Measurements from ENCODE around the gene GALNT4. TPM values are rescaled to one million over a fixed set of nuclear protein-coding genes. Genes with fewer than 3 reads are reported as not detected.

The GALNT4 gene
- total RNA-seq, 1 donor from 2014 or later = 4.4 TPM

DNA sequence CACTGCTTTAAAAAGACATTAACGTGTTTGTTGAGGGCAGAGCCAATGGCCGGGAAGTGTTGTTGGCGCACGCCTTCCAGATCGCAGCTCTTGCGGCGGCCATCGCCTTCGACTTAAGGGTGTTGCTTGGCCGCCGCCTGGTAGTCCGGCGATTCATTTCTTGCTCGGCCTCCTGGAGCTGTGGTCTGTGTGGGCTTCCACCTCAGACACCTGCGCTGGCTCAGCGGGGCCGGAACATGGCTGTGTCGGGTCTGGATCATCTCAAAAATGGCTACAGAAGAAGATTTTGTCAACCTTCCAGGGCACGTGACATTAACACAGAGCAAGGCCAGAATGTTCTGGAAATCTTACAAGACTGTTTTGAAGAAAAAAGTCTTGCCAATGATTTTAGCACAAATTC, 24.7 kb downstream of the GALNT4 start:
- H3K4me3 Mint-ChIP-seq = no peak overlapping the region
- peaks cover 15% of the 10 kb centered on the region for H3K36me3 Mint-ChIP-seq (ENCODE audit: low read depth)
- H3K9me3 Mint-ChIP-seq = peaks cover 5% of the 10 kb centered on the region
- H3K27ac Mint-ChIP-seq (ENCODE audit: unreplicated experiment) = no peak overlapping the region
- H3K27me3 Mint-ChIP-seq (ENCODE audit: low read depth) = no peaks in the 10 kb centered on the region
- no peaks in the 10 kb centered on the region for H3K4me1 Mint-ChIP-seq
- TF ChIP-seq, protein P1, sequence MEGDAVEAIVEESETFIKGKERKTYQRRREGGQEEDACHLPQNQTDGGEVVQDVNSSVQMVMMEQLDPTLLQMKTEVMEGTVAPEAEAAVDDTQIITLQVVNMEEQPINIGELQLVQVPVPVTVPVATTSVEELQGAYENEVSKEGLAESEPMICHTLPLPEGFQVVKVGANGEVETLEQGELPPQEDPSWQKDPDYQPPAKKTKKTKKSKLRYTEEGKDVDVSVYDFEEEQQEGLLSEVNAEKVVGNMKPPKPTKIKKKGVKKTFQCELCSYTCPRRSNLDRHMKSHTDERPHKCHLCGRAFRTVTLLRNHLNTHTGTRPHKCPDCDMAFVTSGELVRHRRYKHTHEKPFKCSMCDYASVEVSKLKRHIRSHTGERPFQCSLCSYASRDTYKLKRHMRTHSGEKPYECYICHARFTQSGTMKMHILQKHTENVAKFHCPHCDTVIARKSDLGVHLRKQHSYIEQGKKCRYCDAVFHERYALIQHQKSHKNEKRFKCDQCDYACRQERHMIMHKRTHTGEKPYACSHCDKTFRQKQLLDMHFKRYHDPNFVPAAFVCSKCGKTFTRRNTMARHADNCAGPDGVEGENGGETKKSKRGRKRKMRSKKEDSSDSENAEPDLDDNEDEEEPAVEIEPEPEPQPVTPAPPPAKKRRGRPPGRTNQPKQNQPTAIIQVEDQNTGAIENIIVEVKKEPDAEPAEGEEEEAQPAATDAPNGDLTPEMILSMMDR (conservative IDR thresholded peaks at IDR 0.05) = no peak
- no peak for DNase-seq (ENCODE audit: low read depth, low spot score)

DNA sequence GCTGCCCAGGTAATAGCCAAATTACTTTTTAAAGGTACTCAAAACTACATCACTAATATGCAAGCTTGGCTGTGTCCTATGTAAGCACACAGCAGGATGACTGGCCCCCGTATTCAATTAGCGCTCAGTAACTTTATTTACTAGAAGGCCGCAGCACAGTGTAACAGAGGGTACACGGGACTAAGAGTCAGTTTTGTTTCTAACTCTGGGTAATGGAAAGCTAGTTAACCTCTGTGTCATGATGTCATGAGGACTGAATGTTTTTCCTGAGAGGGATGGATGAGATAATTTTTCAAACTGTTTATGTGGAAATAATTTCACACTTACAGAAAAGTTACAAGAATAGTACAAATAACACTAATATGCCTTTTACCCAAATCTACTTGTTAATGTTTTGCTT, 27.1 kb downstream of the GALNT4 start:
- Mint-ChIP-seq H3K4me3 (no peak overlapping the region), H3K9me3 (peaks cover 4% of the 10 kb centered on the region), H3K27ac (ENCODE audit: unreplicated experiment) (no peak overlapping the region), H3K4me1 (no peaks in the 10 kb centered on the region), H3K36me3 (ENCODE audit: low read depth) (peaks cover 12% of the 10 kb centered on the region), H3K27me3 (ENCODE audit: low read depth) (no peaks in the 10 kb centered on the region)
- TF ChIP-seq, protein P1 (conservative IDR thresholded peaks at IDR 0.05) = no peak
- no peak for DNase-seq (ENCODE audit: low read depth, low spot score)

DNA sequence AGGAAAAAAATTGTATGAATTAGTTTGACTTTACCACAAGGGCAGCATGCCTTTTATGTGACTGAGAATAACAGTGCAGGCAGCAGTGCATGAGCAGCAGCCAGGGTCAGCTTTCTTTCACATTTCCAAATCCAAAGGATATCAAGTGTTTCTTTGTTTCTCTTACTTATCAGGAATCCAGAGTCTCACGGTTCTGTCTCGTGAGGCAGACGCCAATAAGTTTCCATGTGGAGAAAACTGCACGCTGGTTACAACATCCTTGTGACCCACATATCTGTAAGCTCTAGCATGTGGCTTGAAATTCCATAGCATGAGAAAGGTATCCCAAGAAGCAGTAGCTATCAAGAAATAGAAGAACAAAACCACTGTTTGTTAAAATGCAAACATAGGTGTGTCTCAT, 27.6 kb downstream of the GALNT4 start:
- peaks cover 8% of the 10 kb centered on the region for H3K36me3 Mint-ChIP-seq (ENCODE audit: low read depth)
- no peak for DNase-seq (ENCODE audit: low read depth, low spot score)
- H3K27ac Mint-ChIP-seq (ENCODE audit: unreplicated experiment) = no peak overlapping the region
- no peaks in the 10 kb centered on the region for H3K27me3 Mint-ChIP-seq (ENCODE audit: low read depth)
- H3K9me3 Mint-ChIP-seq = no peaks in the 10 kb centered on the region
- TF ChIP-seq, protein P1 (conservative IDR thresholded peaks at IDR 0.05) = no peak
- no peaks in the 10 kb centered on the region for H3K4me1 Mint-ChIP-seq
- H3K4me3 Mint-ChIP-seq = no peak overlapping the region

DNA sequence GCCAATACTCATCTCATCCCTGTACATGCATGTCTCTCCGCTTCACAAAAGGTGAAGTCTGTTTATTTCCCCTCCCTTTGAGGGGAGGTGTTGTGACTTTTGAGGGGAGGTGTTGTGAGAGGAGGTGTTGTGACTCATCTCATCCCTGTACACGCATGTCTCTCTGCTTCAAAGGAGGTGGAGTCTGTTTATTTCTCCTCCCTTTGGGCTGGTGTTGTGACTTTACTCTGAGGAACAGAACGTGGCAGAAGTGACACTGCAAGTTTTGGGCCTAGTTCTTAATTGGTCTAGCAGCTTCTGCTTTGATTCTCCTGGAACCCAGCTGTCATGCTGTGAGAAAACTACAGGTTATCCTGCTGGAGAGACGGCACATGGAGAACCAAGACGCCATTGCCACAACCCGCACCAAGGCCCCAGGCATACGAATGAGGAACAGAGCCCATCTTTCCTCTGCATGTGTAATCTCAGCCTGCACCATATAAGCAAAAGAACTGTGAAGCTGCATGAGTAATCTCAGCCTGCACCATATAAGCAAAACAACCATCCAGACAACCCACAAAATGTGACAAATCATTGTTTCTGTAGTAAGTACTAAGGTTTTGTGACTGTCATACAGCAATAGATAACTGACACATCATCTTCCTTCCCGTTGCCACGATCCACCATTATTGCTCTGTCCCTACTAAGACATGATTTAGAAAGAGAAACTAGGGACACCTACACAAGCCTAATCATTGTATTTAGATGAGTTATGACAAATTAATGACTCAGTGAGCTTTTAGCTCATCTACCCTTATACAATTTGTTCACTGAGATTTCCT, 30.0 kb downstream of the GALNT4 start:
- no peaks in the 10 kb centered on the region for H3K9me3 Mint-ChIP-seq
- no peak for DNase-seq (ENCODE audit: low read depth, low spot score)
- no peak overlapping the region for H3K4me3 Mint-ChIP-seq
- peak overlapping the region; percentile 48 for H3K27ac Mint-ChIP-seq (ENCODE audit: unreplicated experiment)
- no peaks in the 10 kb centered on the region for H3K27me3 Mint-ChIP-seq (ENCODE audit: low read depth)
- TF ChIP-seq, protein P1 (conservative IDR thresholded peaks at IDR 0.05) = no peak
- no peaks in the 10 kb centered on the region for H3K4me1 Mint-ChIP-seq
- H3K36me3 Mint-ChIP-seq (ENCODE audit: low read depth) = peaks cover 7% of the 10 kb centered on the region

DNA sequence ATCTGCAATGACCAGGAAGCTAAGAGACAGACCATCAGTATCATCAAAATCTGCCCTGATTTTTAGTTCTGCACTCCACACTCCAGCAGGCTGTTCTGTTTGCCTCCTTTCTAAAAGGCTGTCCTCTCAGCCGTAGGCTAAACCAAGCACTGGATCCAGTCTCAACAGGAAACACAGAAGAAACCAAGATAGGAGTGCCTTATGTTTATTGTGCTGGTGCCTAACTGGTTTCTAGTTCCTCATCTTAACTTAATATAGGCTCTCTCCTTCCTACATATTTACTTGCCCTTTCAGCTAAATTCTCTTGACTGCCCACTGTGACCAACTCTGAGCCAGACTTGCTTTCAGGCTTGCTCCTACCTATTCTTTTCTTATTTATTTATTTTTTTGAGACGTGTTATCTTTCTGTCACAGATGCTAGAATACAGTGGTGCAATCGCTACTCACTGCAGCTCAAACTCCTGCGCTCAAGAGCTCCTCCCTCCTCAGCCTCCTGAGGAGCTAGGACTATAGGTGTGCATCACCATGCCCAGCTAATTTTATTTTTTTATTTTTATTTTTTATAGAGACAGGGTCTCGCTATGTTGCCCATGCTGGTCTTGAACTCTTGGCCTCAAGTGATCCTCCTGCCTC, 30.8 kb downstream of the GALNT4 start:
- no peak for DNase-seq (ENCODE audit: low read depth, low spot score)
- Mint-ChIP-seq H3K27ac (ENCODE audit: unreplicated experiment) (no peak overlapping the region), H3K4me3 (no peak overlapping the region), H3K36me3 (ENCODE audit: low read depth) (peaks cover 3% of the 10 kb centered on the region), H3K4me1 (no peaks in the 10 kb centered on the region), H3K27me3 (ENCODE audit: low read depth) (no peaks in the 10 kb centered on the region), H3K9me3 (no peaks in the 10 kb centered on the region)
- TF ChIP-seq, protein P1 (conservative IDR thresholded peaks at IDR 0.05) = no peak
